Heart right ventricle (tissue), 16 donors: ENCODE results near the gene ZNF391. TPM values are rescaled to one million over a fixed set of nuclear protein-coding genes. Genes with fewer than 3 reads are reported as not detected.

ENCODE experiments used
- ATAC-seq, 8 donors: fragments of 200-7000 bp; cut with Tn5 transposase; one replicate each; pipeline ENCODE4 v1.9.1; 2020; ENCODE audit warnings: mild to moderate bottlenecking in 8 of 8, moderate library complexity in 8 of 8, moderate number of reproducible peaks in 1 of 8
- DNase-seq, 2 donors: peaks; one replicate each; pipeline ENCODE4 v3.0.0-alpha.2; 2020
- H3K27ac ChIP-seq, 10 donors: fragments of 200-600 bp; sonication (generic) in 2 of 10; one replicate each; pipeline versions ENCODE4 v1.5.0 to v1.8.0; 2020 to 2022; ENCODE audit warnings: mild to moderate bottlenecking in 3 of 10
- H3K27me3 ChIP-seq, 7 donors: fragments of 200-600 bp; one replicate each; pipeline ENCODE4 v1.8.0; 2021 to 2022; ENCODE audit warnings: mild to moderate bottlenecking in 2 of 7
- H3K36me3 ChIP-seq, 9 donors: fragments of 200-600 bp; sonication (generic) in 1 of 9; one replicate each; pipeline versions ENCODE4 v1.5.0 to v1.8.0; 2020 to 2022; ENCODE audit warnings: mild to moderate bottlenecking in 2 of 9
- H3K4me1 ChIP-seq, 9 donors: fragments of 200-600 bp; sonication (generic) in 1 of 9; one replicate each; pipeline versions ENCODE4 v1.5.0 to v1.8.0; 2020 to 2022; ENCODE audit warnings: mild to moderate bottlenecking in 4 of 9
- H3K4me3 ChIP-seq, 10 donors: fragments of 200-600 bp; sonication (generic) in 2 of 10; one replicate each; pipeline versions ENCODE4 v1.5.0 to v1.8.0; 2020 to 2022; ENCODE audit warnings: mild to moderate bottlenecking in 7 of 10, moderate library complexity in 2 of 10
- H3K9me3 ChIP-seq, 11 donors: fragments of 200-600 bp in 10 of 11; sonication (generic) in 2 of 11; one replicate each; pipeline versions ENCODE4 v1.5.0 to v1.8.0; 2013 to 2022; ENCODE audit warnings: mild to moderate bottlenecking in 2 of 11, control low read depth in 1 of 11, moderate library complexity in 1 of 11
- WGBS, 2 donors: extraction: QIAGEN DNeasy Blood & Tissue Kit; methylation state at CpG; one replicate each; pipeline ENCODE4 v1.1.7; 2013; ENCODE audit warnings: inconsistent platforms in 1 of 2; 5-methylcytosine and 5-hydroxymethylcytosine counted together
- intact Hi-C, 10 donors: fragments of 100-400 bp; cut with DNase I; formaldehyde crosslinking; loops; one replicate each; pipeline versions ENCODE4 v1.11.1 to v1.14.2; 2022
- polyA plus RNA-seq, 2 donors: library from polyadenylated mRNA; stranded (reverse); fragments of 200-250 nt; gene quantifications; one replicate each; pipeline ENCODE4 v1.2.3, GENCODE V29; 2013
- total RNA-seq, 10 donors: library from RNA; stranded (reverse); fragmentation: NEBNext Ultra II Directional in 3 of 10; extraction: Animal tissue kit (Norgen Biotek cat#: 25700) in 3 of 10; gene quantifications; one replicate each; pipeline versions ENCODE4 v1.2.1 to v1.2.4, GENCODE V29; 2021 to 2023
- TF ChIP-seq, protein P1 (sequence below), 9 donors: fragments of 200-600 bp; sonication (generic) in 2 of 9; IDR thresholded peaks; one replicate each; pipeline versions ENCODE4 v1.5.0 to v1.8.0; 2021 to 2022; ENCODE audit warnings: antibody characterized with exemption in 9 of 9, mild to moderate bottlenecking in 5 of 9, moderate library complexity in 1 of 9
- donor health status: Arrhythmogenic right ventricular cardiomyopathy.
- donor health status: ischemic (EF 13 %, LVEDD 7.1; RV severe dilation, severe dysfunction).
- donor health status: healthy with polysubstance abuse.
- donor health status: DM: no; HTN: yes; CAD: no.
- donor health status: DM: no; HTN: no; CAD: no.
- donor health status: ischemic (EF 25% LVEDD 6.9; RV normal size, moderate dysfunction).
- donor health status: ischemic (EF 25% LVEDD 5.7; RV mildly dilated, moderate dysfunction).
- donor health status: healthy.
- donor health status: DM: yes; HTN: yes; CAD: no.
- donor health status: Ischemic cardiomyopathy.
- donor health status: ischemic (EF 35%, LVEDD 5.7; RV mildly dilated, moderate dysfunction).
- donor health status: nonischemic (EF 11% LVEDD 7.7; RV severe dilation, severe dysfunction).
- donor health status: DM: yes; HTN: yes; CAD: no.
- donor health status: PGD.
- donor health status: ischemic (EF 29% LVEDD 5.4; RV normal size, mild dysfunction).
- donor health status: nonischemic (EF 23%, LVEDD 6.1; RV moderate dilation, normal function).

Gene ZNF391
- total and polyA plus RNA-seq, 12 donors, result 0.46 to 1.8 (median 1.1) TPM

DNA sequence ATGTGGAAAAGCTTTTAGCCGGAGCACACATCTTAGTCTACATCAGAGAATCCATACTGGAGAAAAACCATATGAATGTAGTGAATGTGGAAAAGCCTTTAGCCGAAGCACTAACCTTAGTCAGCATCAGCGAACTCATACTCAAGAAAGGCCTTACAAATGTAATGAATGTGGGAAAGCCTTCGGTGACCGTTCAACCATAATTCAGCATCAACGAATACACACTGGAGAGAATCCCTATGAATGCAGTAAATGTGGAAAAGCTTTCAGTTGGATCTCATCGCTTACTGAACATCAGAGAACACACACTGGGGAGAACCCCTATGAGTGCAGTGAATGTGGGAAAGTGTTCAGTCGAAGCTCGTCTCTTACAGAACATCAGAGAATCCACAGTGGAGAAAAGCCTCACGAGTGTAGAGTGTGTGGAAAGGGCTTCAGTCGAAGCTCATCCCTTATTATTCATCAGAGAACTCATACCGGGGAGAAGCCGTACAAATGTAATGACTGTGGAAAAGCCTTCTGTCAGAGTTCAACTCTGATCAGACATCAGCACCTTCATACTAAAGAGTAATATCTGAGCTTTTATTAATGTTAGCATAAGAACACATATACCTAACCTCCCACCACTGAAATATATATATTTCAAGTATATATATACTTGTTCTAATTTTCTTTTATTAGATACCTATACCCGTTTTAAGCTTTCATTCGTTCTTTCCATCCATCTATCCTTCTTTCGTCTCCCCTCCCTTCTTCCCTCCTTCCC lies 12.5 kb downstream of the ZNF391 start:
- 95 to 96% methylated on average over 16 of the region's 16 CpGs for WGBS, 2 donors
- no peak for ATAC-seq
- TF ChIP-seq, protein P1, sequence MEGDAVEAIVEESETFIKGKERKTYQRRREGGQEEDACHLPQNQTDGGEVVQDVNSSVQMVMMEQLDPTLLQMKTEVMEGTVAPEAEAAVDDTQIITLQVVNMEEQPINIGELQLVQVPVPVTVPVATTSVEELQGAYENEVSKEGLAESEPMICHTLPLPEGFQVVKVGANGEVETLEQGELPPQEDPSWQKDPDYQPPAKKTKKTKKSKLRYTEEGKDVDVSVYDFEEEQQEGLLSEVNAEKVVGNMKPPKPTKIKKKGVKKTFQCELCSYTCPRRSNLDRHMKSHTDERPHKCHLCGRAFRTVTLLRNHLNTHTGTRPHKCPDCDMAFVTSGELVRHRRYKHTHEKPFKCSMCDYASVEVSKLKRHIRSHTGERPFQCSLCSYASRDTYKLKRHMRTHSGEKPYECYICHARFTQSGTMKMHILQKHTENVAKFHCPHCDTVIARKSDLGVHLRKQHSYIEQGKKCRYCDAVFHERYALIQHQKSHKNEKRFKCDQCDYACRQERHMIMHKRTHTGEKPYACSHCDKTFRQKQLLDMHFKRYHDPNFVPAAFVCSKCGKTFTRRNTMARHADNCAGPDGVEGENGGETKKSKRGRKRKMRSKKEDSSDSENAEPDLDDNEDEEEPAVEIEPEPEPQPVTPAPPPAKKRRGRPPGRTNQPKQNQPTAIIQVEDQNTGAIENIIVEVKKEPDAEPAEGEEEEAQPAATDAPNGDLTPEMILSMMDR (IDR thresholded peaks at IDR 0.05), result no peak
- Histone ChIP-seq H3K4me1 (no peaks in the 10 kb centered on the region), H3K36me3 (peaks cover 0 to 46% (median 10%) of the 10 kb centered on the region in 9 donors), H3K9me3 (peaks cover 0 to 81% (median 29%) of the 10 kb centered on the region in 11 donors), H3K27ac (no peak overlapping the region), H3K27me3 (no peaks in the 10 kb centered on the region), H3K4me3 (no peak overlapping the region)
- intact Hi-C loops, result no loop called here
- no peak for DNase-seq

DNA sequence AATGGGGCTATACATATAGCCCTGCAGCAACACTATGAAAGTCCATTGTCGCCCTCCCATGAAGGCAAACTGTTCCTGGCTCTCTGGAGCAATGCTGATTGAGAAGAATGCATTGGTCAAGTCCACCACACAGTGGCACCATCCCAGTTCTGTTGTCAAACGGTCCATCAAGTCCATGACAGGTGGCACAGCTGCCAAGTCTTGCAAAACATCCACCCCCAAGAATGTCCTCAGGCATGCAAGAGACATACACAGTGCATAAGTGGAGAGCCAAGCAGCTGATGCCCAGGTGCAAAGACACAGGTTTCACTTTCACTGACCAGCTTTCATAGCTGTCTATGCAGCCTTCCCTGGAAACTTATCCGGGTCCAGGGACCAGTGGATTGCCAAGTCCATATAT lies 17.5 kb downstream of the ZNF391 start:
- WGBS, 2 donors, result 79 to 82% methylated on average over 3 of the region's 3 CpGs
- no peak overlapping the region for H3K4me3 ChIP-seq

DNA sequence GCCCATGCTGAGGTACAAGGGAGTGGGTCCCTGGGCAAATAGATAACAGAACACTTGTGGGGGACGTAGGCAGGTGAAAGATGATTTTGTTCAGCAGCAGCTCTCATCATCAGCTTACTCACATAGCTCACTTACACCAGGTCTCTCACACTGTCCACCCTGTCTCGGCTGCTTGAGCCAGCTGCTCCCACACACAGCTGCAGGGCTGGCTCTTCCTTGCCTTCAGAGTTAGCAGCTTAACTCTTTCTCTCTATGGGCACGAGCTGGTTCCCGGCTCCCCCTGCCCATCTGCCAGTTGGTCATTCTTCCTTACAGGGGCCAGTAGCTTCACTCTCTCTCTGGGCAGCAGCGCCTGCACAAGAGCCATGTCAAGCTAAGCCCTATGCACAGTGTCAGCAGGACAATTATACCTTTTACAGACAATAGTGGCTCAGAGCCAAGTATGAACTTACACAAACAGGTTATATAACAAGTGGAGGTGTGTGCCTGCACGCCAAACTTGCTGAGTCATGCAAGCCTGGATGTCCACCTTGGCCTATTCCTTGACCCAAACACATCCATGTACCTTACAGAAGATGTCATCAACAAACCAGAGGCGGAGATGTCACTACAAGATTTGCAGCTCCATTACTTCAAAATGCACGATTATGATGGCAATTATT lies 18.7 kb downstream of the ZNF391 start:
- TF ChIP-seq, protein P1 (IDR thresholded peaks at IDR 0.05), result no peak
- no peaks in the 10 kb centered on the region for H3K4me1 ChIP-seq

More for the DNA sequence above, 17.5 kb downstream of the ZNF391 start:
- H3K9me3 ChIP-seq, result peaks cover 0 to 33% (median 13%) of the 10 kb centered on the region in 11 donors
- no peaks in the 10 kb centered on the region for H3K27me3 ChIP-seq
- ATAC-seq, result no peak
- intact Hi-C loops, result no loop called here
- H3K27ac ChIP-seq, result no peak overlapping the region
- no peak for DNase-seq
- peaks cover 0 to 14% (median 0%) of the 10 kb centered on the region in 9 donors for H3K36me3 ChIP-seq
- TF ChIP-seq, protein P1 (IDR thresholded peaks at IDR 0.05), result no peak
- H3K4me1 ChIP-seq, result no peaks in the 10 kb centered on the region

GRCh38 chr6:27414300-27414699 lies 25.7 kb downstream of the ZNF391 start:
- TF ChIP-seq, protein P1 (IDR thresholded peaks at IDR 0.05), result no peak
- no peaks in the 10 kb centered on the region for H3K27me3 ChIP-seq
- H3K27ac ChIP-seq, result no peak overlapping the region
- no peak for DNase-seq
- no peak overlapping the region for H3K4me3 ChIP-seq
- no peaks in the 10 kb centered on the region for H3K36me3 ChIP-seq
- ATAC-seq, result no peak
- no peaks in the 10 kb centered on the region for H3K4me1 ChIP-seq
- intact Hi-C loops, result no loop called here
- WGBS, 2 donors, result 86% methylated on average over 4 of the region's 4 CpGs
- H3K9me3 ChIP-seq, result peaks cover 0 to 9% (median 0%) of the 10 kb centered on the region in 11 donors

More for the DNA sequence above, 18.7 kb downstream of the ZNF391 start:
- H3K9me3 ChIP-seq, result peaks cover 0 to 21% (median under 1%) of the 10 kb centered on the region in 11 donors
- H3K4me3 ChIP-seq, result no peak overlapping the region
- H3K27me3 ChIP-seq, result no peaks in the 10 kb centered on the region
- WGBS, 2 donors, result 72 to 80% methylated on average over 8 of the region's 8 CpGs
- ATAC-seq (no peak), DNase-seq (no peak)
- no peak overlapping the region for H3K27ac ChIP-seq
- H3K36me3 ChIP-seq, result peaks cover 0 to 2% (median 0%) of the 10 kb centered on the region in 9 donors
- intact Hi-C loops, result no loop called here
